Neural cell (in vitro differentiated cells): ENCODE measurements around the gene CCR3.

Experiments
- EP300 ChIP-seq: fragments of 450-650 bp; conservative IDR thresholded peaks from 2 replicates; pipeline ENCODE4 v1.6.1; 2014; ENCODE audit warnings: antibody characterized with exemption, mild to moderate bottlenecking, moderate library complexity; ENCODE audit not compliant: poor library complexity, severe bottlenecking
- EZH2 ChIP-seq: fragments of 200-600, 300-800 bp; shearing (Covaris generic), sonication (generic); IDR thresholded peaks from 2 replicates; pipeline ENCODE4 v1.6.1; 2014; ENCODE audit warnings: antibody characterized with exemption, low read length, borderline replicate concordance, mild to moderate bottlenecking; ENCODE audit not compliant: insufficient read depth, poor library complexity, severe bottlenecking
- MXI1 ChIP-seq: fragments of 450-650 bp; conservative IDR thresholded peaks from 2 replicates; pipeline ENCODE4 v1.6.1; 2014; ENCODE audit warnings: antibody characterized with exemption, mild to moderate bottlenecking; ENCODE audit not compliant: poor library complexity, severe bottlenecking
- POLR2AphosphoS5 ChIP-seq: IDR thresholded peaks from 2 replicates; pipeline ENCODE4 v1.6.1; 2012
- RAD21 ChIP-seq: fragments of 450-650 bp; conservative IDR thresholded peaks from 2 replicates; pipeline ENCODE4 v1.6.1; 2014; ENCODE audit warnings: antibody characterized with exemption, mild to moderate bottlenecking, moderate library complexity
- SMC3 ChIP-seq: fragments of 450-650 bp; conservative IDR thresholded peaks from 2 replicates; pipeline ENCODE4 v1.6.1; 2014; ENCODE audit warnings: antibody characterized with exemption, mild to moderate bottlenecking, moderate library complexity; ENCODE audit not compliant: poor library complexity
- TAF1 ChIP-seq: IDR thresholded peaks from 2 replicates; pipeline ENCODE4 v1.6.1; 2012; ENCODE audit warnings: low read depth
- TF ChIP-seq, protein P1 (sequence below): fragments of 450-650 bp; IDR thresholded peaks from 2 replicates; pipeline ENCODE4 v1.5.1; 2014; ENCODE audit warnings: antibody characterized with exemption, mild to moderate bottlenecking, moderate library complexity; ENCODE audit not compliant: poor library complexity, severe bottlenecking
- TF ChIP-seq, protein P2 (sequence below): IDR thresholded peaks from 2 replicates; pipeline ENCODE4 v1.6.1; 2012; ENCODE audit warnings: borderline replicate concordance

DNA sequence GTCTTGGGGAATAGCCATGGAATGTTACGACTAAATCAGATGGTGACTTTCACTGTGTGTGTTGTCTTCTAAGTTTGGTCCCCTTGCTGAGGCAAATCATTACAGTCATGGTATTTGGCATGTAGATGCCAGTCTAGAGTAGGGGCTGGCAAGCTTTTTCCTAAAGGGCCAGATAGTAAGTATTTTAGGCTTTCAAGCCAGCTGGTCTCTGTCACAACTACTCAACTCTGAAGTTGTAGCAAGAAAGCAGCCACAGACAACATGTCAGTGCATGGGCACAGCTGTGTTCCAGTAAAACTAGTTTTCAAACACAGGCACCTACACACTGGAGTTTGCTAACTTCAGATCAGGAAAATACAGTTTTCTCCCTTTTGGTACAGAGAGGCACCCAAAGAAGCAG lies 39.3 kb downstream of the CCR3 start:
- TF ChIP-seq EP300 (no peak), RAD21 (no peak), POLR2AphosphoS5 (no peak), EZH2 (no peak), TAF1 (no peak), SMC3 (no peak), MXI1 (no peak)
- TF ChIP-seq, protein P1, sequence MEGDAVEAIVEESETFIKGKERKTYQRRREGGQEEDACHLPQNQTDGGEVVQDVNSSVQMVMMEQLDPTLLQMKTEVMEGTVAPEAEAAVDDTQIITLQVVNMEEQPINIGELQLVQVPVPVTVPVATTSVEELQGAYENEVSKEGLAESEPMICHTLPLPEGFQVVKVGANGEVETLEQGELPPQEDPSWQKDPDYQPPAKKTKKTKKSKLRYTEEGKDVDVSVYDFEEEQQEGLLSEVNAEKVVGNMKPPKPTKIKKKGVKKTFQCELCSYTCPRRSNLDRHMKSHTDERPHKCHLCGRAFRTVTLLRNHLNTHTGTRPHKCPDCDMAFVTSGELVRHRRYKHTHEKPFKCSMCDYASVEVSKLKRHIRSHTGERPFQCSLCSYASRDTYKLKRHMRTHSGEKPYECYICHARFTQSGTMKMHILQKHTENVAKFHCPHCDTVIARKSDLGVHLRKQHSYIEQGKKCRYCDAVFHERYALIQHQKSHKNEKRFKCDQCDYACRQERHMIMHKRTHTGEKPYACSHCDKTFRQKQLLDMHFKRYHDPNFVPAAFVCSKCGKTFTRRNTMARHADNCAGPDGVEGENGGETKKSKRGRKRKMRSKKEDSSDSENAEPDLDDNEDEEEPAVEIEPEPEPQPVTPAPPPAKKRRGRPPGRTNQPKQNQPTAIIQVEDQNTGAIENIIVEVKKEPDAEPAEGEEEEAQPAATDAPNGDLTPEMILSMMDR: no peak
- TF ChIP-seq, protein P2, sequence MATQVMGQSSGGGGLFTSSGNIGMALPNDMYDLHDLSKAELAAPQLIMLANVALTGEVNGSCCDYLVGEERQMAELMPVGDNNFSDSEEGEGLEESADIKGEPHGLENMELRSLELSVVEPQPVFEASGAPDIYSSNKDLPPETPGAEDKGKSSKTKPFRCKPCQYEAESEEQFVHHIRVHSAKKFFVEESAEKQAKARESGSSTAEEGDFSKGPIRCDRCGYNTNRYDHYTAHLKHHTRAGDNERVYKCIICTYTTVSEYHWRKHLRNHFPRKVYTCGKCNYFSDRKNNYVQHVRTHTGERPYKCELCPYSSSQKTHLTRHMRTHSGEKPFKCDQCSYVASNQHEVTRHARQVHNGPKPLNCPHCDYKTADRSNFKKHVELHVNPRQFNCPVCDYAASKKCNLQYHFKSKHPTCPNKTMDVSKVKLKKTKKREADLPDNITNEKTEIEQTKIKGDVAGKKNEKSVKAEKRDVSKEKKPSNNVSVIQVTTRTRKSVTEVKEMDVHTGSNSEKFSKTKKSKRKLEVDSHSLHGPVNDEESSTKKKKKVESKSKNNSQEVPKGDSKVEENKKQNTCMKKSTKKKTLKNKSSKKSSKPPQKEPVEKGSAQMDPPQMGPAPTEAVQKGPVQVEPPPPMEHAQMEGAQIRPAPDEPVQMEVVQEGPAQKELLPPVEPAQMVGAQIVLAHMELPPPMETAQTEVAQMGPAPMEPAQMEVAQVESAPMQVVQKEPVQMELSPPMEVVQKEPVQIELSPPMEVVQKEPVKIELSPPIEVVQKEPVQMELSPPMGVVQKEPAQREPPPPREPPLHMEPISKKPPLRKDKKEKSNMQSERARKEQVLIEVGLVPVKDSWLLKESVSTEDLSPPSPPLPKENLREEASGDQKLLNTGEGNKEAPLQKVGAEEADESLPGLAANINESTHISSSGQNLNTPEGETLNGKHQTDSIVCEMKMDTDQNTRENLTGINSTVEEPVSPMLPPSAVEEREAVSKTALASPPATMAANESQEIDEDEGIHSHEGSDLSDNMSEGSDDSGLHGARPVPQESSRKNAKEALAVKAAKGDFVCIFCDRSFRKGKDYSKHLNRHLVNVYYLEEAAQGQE: no peak
